GM21576 (cell line): ENCODE data around the gene FAM43B.

Source experiments
- ATAC-seq: cut with Tn5 transposase; IDR thresholded peaks from one replicate; pipeline ENCODE4 v1.9.1; 2021; ENCODE audit warnings: mild to moderate bottlenecking, moderate library complexity; ENCODE audit not compliant: unreplicated experiment

Gene FAM43B

DNA sequence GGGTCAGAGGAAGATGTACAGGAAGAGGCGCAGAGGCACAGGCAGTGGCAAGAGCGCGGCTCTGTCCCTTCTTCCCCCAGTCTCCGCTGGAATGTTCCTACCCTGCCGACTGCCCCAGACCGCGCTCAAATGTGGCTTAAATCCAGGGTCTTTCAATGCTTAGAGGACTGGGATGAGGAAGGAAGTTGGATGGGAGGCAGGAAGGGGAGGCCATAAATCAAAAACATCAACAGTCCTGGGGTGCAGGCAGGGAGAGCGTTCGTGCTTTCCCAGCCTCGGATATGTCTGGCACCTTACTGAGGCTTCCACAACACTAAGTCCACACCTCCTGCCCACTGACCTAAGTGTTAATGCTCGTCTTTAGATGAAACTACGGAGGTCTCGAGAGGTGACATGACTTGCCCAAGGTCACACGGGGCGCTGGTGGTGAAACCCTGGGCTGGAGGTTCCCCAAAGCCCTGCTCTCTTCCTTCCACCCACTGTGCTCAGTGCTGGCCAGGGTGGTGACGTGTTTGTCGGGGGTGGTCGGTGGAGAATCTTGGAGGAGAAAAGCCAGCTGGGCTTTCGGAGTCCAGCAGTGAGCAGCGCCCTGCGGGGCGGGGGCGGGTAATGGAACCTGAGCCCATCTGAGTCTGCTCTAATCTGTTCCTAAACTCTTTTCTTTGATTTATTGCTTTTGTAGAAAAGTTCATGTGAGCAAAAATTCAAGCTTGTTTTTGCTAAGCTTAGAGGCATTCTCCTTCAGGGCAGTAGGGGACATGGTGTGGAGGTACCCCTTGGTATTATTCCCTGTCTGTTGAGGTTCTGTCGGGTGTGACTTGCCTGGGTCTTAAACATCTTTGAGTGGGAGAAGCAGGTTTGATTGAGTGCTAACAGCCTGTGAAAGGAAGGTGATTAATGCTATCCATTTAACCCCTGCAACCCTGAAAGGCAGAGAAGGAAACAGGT, 37.2 kb downstream of the FAM43B start:
- ATAC-seq: no peak

GRCh38 chr1:20590306-20590777, 38.0 kb downstream of the FAM43B start:
- ATAC-seq: no peak

DNA sequence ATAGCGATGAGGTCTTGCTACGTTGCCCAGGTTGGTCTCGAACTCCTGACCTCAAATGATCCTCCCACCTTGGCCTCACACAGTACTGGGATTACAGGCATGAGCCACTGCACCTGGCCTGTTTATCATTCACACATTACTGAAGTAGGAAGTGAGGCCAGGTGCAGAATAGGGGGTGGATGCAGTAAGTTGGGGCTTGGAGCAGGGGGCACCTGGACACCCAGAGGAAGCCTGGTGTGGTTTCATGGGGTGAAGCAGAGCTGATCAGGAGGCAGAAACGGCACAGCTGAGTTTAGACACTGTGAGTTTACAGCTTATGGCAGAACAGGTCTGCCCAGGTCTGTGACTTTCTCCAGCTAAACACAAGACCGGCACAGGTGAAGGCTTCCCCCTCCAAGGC, 41.4 kb downstream of the FAM43B start:
- no peak for ATAC-seq

- no peak for ATAC-seq
These were observed 42.4 kb downstream of the FAM43B start for GRCh38 chr1:20594746-20595145.

DNA sequence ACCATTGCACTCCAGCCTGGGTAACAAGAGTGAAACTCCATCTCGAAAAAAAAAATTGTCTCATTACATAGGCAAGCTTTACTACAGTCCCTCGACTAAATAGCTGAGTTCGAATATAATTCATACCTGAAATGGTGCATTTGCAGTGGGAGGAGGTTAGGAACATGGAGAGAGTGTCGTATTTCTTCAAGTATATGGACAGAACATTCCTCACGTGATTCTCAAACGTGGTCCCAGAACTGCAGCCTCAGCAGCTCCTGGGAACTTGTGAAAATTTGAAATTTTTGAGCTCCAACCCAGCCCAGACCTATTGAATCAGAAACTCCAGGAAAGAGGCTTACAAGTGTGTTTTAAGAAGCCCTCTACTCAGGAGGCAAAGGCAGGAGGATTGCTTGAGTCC, 43.7 kb downstream of the FAM43B start:
- no peak for ATAC-seq

- no peak for ATAC-seq
These were observed 45.3 kb downstream of the FAM43B start for GRCh38 chr1:20597650-20598049.

DNA sequence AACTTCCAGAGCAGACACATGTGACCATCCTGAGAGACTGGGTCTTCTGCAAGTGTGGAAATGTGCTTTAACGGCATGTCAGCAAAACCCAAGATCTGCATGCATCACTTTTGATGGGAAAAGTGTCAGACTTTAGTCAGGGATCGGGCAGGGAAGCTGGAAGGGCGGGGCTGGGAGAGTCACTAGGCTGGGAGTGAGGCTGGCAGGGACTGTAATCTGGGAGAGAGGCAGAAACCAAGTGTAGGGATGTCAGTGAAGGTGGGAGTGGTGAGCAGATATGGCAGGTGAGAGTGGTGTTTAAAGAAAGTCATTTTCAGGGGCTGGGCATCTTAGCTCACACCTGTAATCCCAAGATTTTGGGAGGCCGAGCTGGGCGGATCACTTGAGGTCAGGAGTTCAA, 47.8 kb downstream of the FAM43B start:
- no peak for ATAC-seq

GRCh38 chr1:20601129-20601825, 48.9 kb downstream of the FAM43B start:
- ATAC-seq: no peak

GRCh38 chr1:20602851-20603450, 50.6 kb downstream of the FAM43B start:
- no peak for ATAC-seq

DNA sequence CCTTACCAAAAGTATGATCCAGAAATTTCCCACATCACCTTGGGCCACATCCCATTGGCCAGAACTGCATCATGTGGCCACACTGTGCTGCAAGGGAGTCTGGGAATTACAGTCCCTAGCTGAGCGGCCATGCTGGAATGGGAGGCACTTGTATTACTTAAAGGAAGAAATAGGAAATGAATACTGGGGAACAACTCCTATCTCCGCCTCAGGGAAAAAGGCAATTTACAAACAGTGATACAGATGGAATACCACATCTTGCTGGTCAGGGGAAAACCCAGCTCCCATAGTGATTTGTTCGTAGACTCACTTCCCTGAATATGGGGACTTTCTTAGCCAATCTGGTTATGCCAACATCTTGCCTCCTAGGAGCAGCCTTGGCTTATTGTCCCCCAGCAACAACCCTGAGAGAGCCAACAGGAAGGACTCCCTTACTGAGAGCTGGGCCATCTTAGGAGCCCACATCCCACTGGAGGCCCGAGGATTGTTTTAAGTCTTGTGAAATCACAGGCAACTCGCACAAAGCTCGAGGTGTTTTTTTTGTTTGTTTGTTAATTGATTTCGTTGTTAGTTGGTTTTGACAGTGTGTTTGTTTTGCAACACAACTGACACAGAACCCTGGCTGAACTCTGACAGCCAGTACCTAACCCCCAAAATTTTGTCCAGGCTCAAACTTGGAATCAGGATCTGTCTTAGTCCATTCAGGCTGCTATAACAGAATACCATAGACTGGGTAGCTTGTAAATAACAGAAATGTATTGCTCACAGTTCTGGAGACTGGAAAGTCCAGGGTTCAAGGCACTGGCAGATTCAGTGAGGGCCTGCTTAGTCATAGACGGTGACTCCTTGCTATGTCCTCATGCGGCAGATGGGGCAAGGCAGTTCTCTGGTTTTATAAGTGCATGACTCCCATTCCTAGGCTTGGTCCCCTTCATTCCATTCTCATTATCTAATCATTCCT, 51.4 kb downstream of the FAM43B start:
- ATAC-seq: no peak
